Panc1 (cell line): Measurements from ENCODE around the gene BTBD9.

Experiments used
- CTCF ChIP-seq: fragments of 450-650 bp; IDR thresholded peaks from 2 replicates; pipeline ENCODE4 v1.5.1; 2017; ENCODE audit warnings: mild to moderate bottlenecking
- POLR2AphosphoS5 ChIP-seq: IDR thresholded peaks from 2 replicates; pipeline ENCODE4 v1.6.1; 2012; ENCODE audit warnings: mild to moderate bottlenecking, low read depth, low read length, moderate library complexity
- REST ChIP-seq, 2 experiments: IDR thresholded peaks; 2 replicates each; pipeline ENCODE4 v1.6.1; 2011 to 2012; ENCODE audit warnings: low read depth in 2 of 2, control low read depth in 1 of 2, low read length in 1 of 2, mild to moderate bottlenecking in 1 of 2, moderate library complexity in 1 of 2; ENCODE audit not compliant: insufficient read depth in 1 of 2

GRCh38 chr6:38119516-38119915 is 520.2 kb downstream of the BTBD9 start:
- no peak for TF ChIP-seq CTCF
- TF ChIP-seq POLR2AphosphoS5 = no peak
- TF ChIP-seq REST (IDR thresholded peaks at IDR 0.05; ENCODE audit: insufficient read depth in 1 of 2, low read depth in 2 of 2, low read length in 1 of 2) = no peak
